Naive thymus-derived CD8-positive, alpha-beta T cell (primary cell): ENCODE measurements around the gene ZFYVE19. TPM values are rescaled to one million over a fixed set of nuclear protein-coding genes. Genes with fewer than 3 reads are reported as not detected.
A peak's percentile ranks its signal among the peaks of the same experiment; 100 is the strongest.

Experiments
- ATAC-seq, 2 donors: fragments of 150-1000 bp; cut with Tn5 transposase in 1 of 2; sonication (Bioruptor Pico), chemical (Tn5 transposase) in 1 of 2; 1 replicate in 1 of 2; 2 replicates in 1 of 2; pipeline ENCODE4 v1.10.0; 2021; ENCODE audit warnings: mild to moderate bottlenecking in 2 of 2, moderate library complexity in 2 of 2
- POLR2A ChIA-PET: fragments of 350-600 bp; sonication (Branson Sonifier 250); formaldehyde crosslinking; loops from one replicate; lab custom pipeline; 2021; ENCODE audit warnings: antibody characterized with exemption; lab: Charles Lee
- DNase-seq, 10 donors: peaks; one replicate each; pipeline versions ENCODE4 v3.0.0 to v3.0.0-alpha.2; 2020 to 2022
- H3K27ac Mint-ChIP-seq, 10 donors: one replicate each; pipeline ENCODE4 v1.8.0; 2020 to 2022; ENCODE audit warnings: mild to moderate bottlenecking in 10 of 10, mixed read lengths in 10 of 10, moderate library complexity in 4 of 10, inconsistent platforms in 1 of 10
- H3K27me3 Mint-ChIP-seq, 5 donors: one replicate each; pipeline ENCODE4 v1.8.0; 2021 to 2022; ENCODE audit warnings: mixed read lengths in 5 of 5
- H3K36me3 Mint-ChIP-seq, 3 donors: one replicate each; pipeline ENCODE4 v1.8.0; 2020 to 2022; ENCODE audit warnings: mixed read lengths in 3 of 3, mild to moderate bottlenecking in 2 of 3, inconsistent platforms in 1 of 3
- H3K4me1 Mint-ChIP-seq, 4 donors: one replicate each; pipeline ENCODE4 v1.8.0; 2021 to 2022; ENCODE audit warnings: mixed read lengths in 4 of 4
- H3K4me3 Mint-ChIP-seq, 10 donors: one replicate each; pipeline ENCODE4 v1.8.0; 2020 to 2022; ENCODE audit warnings: mild to moderate bottlenecking in 10 of 10, mixed read lengths in 10 of 10, moderate library complexity in 6 of 10, inconsistent platforms in 1 of 10
- H3K9me3 Mint-ChIP-seq, 9 donors: one replicate each; pipeline ENCODE4 v1.8.0; 2020 to 2022; ENCODE audit warnings: mixed read lengths in 9 of 9, mild to moderate bottlenecking in 3 of 9, inconsistent platforms in 1 of 9, moderate library complexity in 1 of 9
- polyA plus RNA-seq, 3 donors: library from polyadenylated mRNA; unstranded; fragments of 300-500 nt; fragmentation: Illumina TruSeq; gene quantifications; one replicate each; pipeline ENCODE4 v1.2.3, GENCODE V29; 2021
- total RNA-seq, 8 experiments: library from RNA in 2 of 8; stranded (reverse) in 2 of 8; gene quantifications; one replicate each; pipeline ENCODE4 v1.2.3 and lab custom pipeline; 2021 to 2026

The ZFYVE19 gene
- total and polyA plus RNA-seq, 5 experiments from 2014 or later, result 13.2 to 33.8 (median 15.5) TPM

GRCh38 chr15:40782609-40783227 lies 24.2 kb upstream of the ZFYVE19 start:
- POLR2A ChIA-PET, result interaction anchor here (1.2 to 2.1 kb wide), 3 partner anchors 13 to 89 kb away, joined by 3 to 12 read pairs (median 4); partner anchors contain the start of genes C15orf62 and RAD51
- H3K27ac Mint-ChIP-seq, result peak overlapping the region in 5 of 10 donors; percentile 18 to 71 (median 38)
- DNase-seq, result peak; percentile 63 to 89 (median 77)
- H3K36me3 Mint-ChIP-seq, result peaks cover 0 to 18% (median 6%) of the 10 kb centered on the region in 3 donors
- no peak overlapping the region for H3K4me3 Mint-ChIP-seq
- no peaks in the 10 kb centered on the region for H3K27me3 Mint-ChIP-seq
- peaks cover 13 to 21% (median 17%) of the 10 kb centered on the region in 4 donors for H3K4me1 Mint-ChIP-seq
- H3K9me3 Mint-ChIP-seq, result no peaks in the 10 kb centered on the region
- ATAC-seq, result peak; percentile 93 to 98

GRCh38 chr15:40785164-40785563 lies 21.7 kb upstream of the ZFYVE19 start:
- H3K4me1 Mint-ChIP-seq, result peaks cover 18 to 30% (median 29%) of the 10 kb centered on the region in 4 donors
- no peak overlapping the region for H3K27ac Mint-ChIP-seq
- no peaks in the 10 kb centered on the region for H3K9me3 Mint-ChIP-seq
- DNase-seq (no peak), ATAC-seq (no peak)
- H3K27me3 Mint-ChIP-seq, result no peaks in the 10 kb centered on the region
- no peak overlapping the region for H3K4me3 Mint-ChIP-seq
- H3K36me3 Mint-ChIP-seq, result peaks cover 0 to 11% (median 0%) of the 10 kb centered on the region in 3 donors
- POLR2A ChIA-PET, result interaction anchor here (2.1 kb wide), 1 partner anchor 91 kb away, joined by 6 read pairs; the partner anchor contains the start of gene RAD51

- peaks cover 17 to 30% (median 29%) of the 10 kb centered on the region in 4 donors for H3K4me1 Mint-ChIP-seq
- H3K27ac Mint-ChIP-seq, result peak overlapping the region in 1 of 10 donors; percentile 29
- H3K9me3 Mint-ChIP-seq, result no peaks in the 10 kb centered on the region
- H3K4me3 Mint-ChIP-seq, result no peak overlapping the region
- ATAC-seq (no peak), DNase-seq (no peak)
- POLR2A ChIA-PET, result interaction anchor here (2.1 kb wide), 1 partner anchor 92 kb away, joined by 6 read pairs; the partner anchor contains the start of gene RAD51
- H3K36me3 Mint-ChIP-seq, result peaks cover 0 to 7% (median 0%) of the 10 kb centered on the region in 3 donors
- no peaks in the 10 kb centered on the region for H3K27me3 Mint-ChIP-seq
Observed at GRCh38 chr15:40785814-40786213, 21.1 kb upstream of the ZFYVE19 start.

GRCh38 chr15:40787344-40787841 lies 19.5 kb upstream of the ZFYVE19 start:
- peak overlapping the region in 9 of 10 donors; percentile 2 to 70 (median 45) for H3K4me3 Mint-ChIP-seq
- H3K4me1 Mint-ChIP-seq, result peaks cover 16 to 31% (median 27%) of the 10 kb centered on the region in 4 donors
- DNase-seq (peak in 6 of 10 donors; percentile 19 to 49 (median 44)), ATAC-seq (peak; percentile 69 to 72)
- no peaks in the 10 kb centered on the region for H3K27me3 Mint-ChIP-seq
- no peaks in the 10 kb centered on the region for H3K9me3 Mint-ChIP-seq
- POLR2A ChIA-PET, result interaction anchor here (1.1 kb wide), 1 partner anchor 93 kb away, joined by 6 read pairs; the partner anchor contains the start of gene RAD51
- H3K36me3 Mint-ChIP-seq, result peaks cover 0 to 20% (median 4%) of the 10 kb centered on the region in 3 donors
- peak overlapping the region in 4 of 10 donors; percentile 34 to 70 (median 64) for H3K27ac Mint-ChIP-seq

GRCh38 chr15:40787991-40788390 lies 18.9 kb upstream of the ZFYVE19 start:
- H3K4me1 Mint-ChIP-seq, result peaks cover 13 to 28% (median 25%) of the 10 kb centered on the region in 4 donors
- DNase-seq (no peak), ATAC-seq (no peak)
- H3K27me3 Mint-ChIP-seq, result no peaks in the 10 kb centered on the region
- peak overlapping the region in 3 of 10 donors; percentile 22 to 41 (median 37) for H3K4me3 Mint-ChIP-seq
- peaks cover 0 to 25% (median 4%) of the 10 kb centered on the region in 3 donors for H3K36me3 Mint-ChIP-seq
- peak overlapping the region in 1 of 10 donors; percentile 34 for H3K27ac Mint-ChIP-seq
- POLR2A ChIA-PET, result interaction anchor here (0.5 to 1.1 kb wide), 3 partner anchors 23 to 110 kb away, joined by 3 to 6 read pairs (median 3); partner anchors contain the start of gene RAD51
- H3K9me3 Mint-ChIP-seq, result no peaks in the 10 kb centered on the region

- POLR2A ChIA-PET, result interaction anchor here (0.7 to 1.1 kb wide), 2 partner anchors 82 to 94 kb away, joined by 3 to 4 read pairs; partner anchors contain the start of gene RAD51
- H3K4me3 Mint-ChIP-seq, result peak overlapping the region in 2 of 10 donors; percentile 19 to 22
- peaks cover 14 to 31% (median 27%) of the 10 kb centered on the region in 4 donors for H3K4me1 Mint-ChIP-seq
- ATAC-seq, result no peak
- no peaks in the 10 kb centered on the region for H3K9me3 Mint-ChIP-seq
- H3K27ac Mint-ChIP-seq, result peak overlapping the region in 3 of 10 donors; percentile 25 to 51 (median 32)
- no peak for DNase-seq
- peaks cover 0 to 31% (median 4%) of the 10 kb centered on the region in 3 donors for H3K36me3 Mint-ChIP-seq
- H3K27me3 Mint-ChIP-seq, result no peaks in the 10 kb centered on the region
Observed at GRCh38 chr15:40789119-40789518, 17.8 kb upstream of the ZFYVE19 start.

- no peaks in the 10 kb centered on the region for H3K9me3 Mint-ChIP-seq
Observed at GRCh38 chr15:40789999-40790398, 16.9 kb upstream of the ZFYVE19 start.

GRCh38 chr15:40790718-40791117 lies 16.2 kb upstream of the ZFYVE19 start:
- DNase-seq (no peak), ATAC-seq (no peak)
- POLR2A ChIA-PET, result no interaction called here
- H3K27me3 Mint-ChIP-seq, result no peaks in the 10 kb centered on the region
- H3K9me3 Mint-ChIP-seq, result no peaks in the 10 kb centered on the region
- no peak overlapping the region for H3K27ac Mint-ChIP-seq
- peaks cover 14 to 34% (median 27%) of the 10 kb centered on the region in 4 donors for H3K4me1 Mint-ChIP-seq
- peaks cover 0 to 32% (median 5%) of the 10 kb centered on the region in 3 donors for H3K36me3 Mint-ChIP-seq
- no peak overlapping the region for H3K4me3 Mint-ChIP-seq

More at GRCh38 chr15:40789999-40790398, 16.9 kb upstream of the ZFYVE19 start:
- no peaks in the 10 kb centered on the region for H3K27me3 Mint-ChIP-seq
- H3K36me3 Mint-ChIP-seq, result peaks cover 0 to 28% (median 5%) of the 10 kb centered on the region in 3 donors
- H3K27ac Mint-ChIP-seq, result no peak overlapping the region
- no peak for ATAC-seq
- H3K4me3 Mint-ChIP-seq, result no peak overlapping the region
- peaks cover 14 to 31% (median 27%) of the 10 kb centered on the region in 4 donors for H3K4me1 Mint-ChIP-seq
- no peak for DNase-seq
- POLR2A ChIA-PET, result interaction anchor here (0.6 kb wide), 1 partner anchor 225 kb away, joined by 4 read pairs; no protein-coding TSS in a partner anchor

GRCh38 chr15:40792394-40792793 lies 14.5 kb upstream of the ZFYVE19 start:
- DNase-seq (no peak), ATAC-seq (no peak)
- Mint-ChIP-seq H3K4me3 (no peak overlapping the region), H3K9me3 (no peaks in the 10 kb centered on the region), H3K4me1 (peaks cover 13 to 34% (median 25%) of the 10 kb centered on the region in 4 donors), H3K27me3 (no peaks in the 10 kb centered on the region), H3K27ac (no peak overlapping the region), H3K36me3 (peaks cover 0 to 38% (median 5%) of the 10 kb centered on the region in 3 donors)
- POLR2A ChIA-PET, result interaction anchor here (1.3 kb wide), 1 partner anchor 22 kb away, joined by 3 read pairs; the partner anchor contains the start of gene C15orf62

GRCh38 chr15:40793216-40793989 lies 13.5 kb upstream of the ZFYVE19 start:
- DNase-seq, result no peak
- H3K36me3 Mint-ChIP-seq, result peaks cover 0 to 45% (median 9%) of the 10 kb centered on the region in 3 donors
- H3K27me3 Mint-ChIP-seq, result no peaks in the 10 kb centered on the region
- no peak for ATAC-seq
- no peaks in the 10 kb centered on the region for H3K9me3 Mint-ChIP-seq
- H3K4me3 Mint-ChIP-seq, result no peak overlapping the region
- peak overlapping the region in 1 of 10 donors; percentile 52 for H3K27ac Mint-ChIP-seq
- POLR2A ChIA-PET, result no interaction called here
- peaks cover 16 to 33% (median 19%) of the 10 kb centered on the region in 4 donors for H3K4me1 Mint-ChIP-seq

- POLR2A ChIA-PET, result no interaction called here
Observed at GRCh38 chr15:40796041-40796440, 10.8 kb upstream of the ZFYVE19 start.

GRCh38 chr15:40796512-40796911 lies 10.4 kb upstream of the ZFYVE19 start:
- peaks cover 17 to 39% (median 27%) of the 10 kb centered on the region in 4 donors for H3K4me1 Mint-ChIP-seq
- peaks cover 0 to 62% (median 9%) of the 10 kb centered on the region in 3 donors for H3K36me3 Mint-ChIP-seq
- no peak overlapping the region for H3K4me3 Mint-ChIP-seq
- ATAC-seq, result no peak
- POLR2A ChIA-PET, result no interaction called here
- H3K9me3 Mint-ChIP-seq, result no peaks in the 10 kb centered on the region
- no peak for DNase-seq
- H3K27ac Mint-ChIP-seq, result peak overlapping the region in 1 of 10 donors; percentile 12
- no peaks in the 10 kb centered on the region for H3K27me3 Mint-ChIP-seq

More at GRCh38 chr15:40796041-40796440, 10.8 kb upstream of the ZFYVE19 start:
- no peaks in the 10 kb centered on the region for H3K27me3 Mint-ChIP-seq
- H3K9me3 Mint-ChIP-seq, result no peaks in the 10 kb centered on the region
- peaks cover 0 to 62% (median 9%) of the 10 kb centered on the region in 3 donors for H3K36me3 Mint-ChIP-seq
- peaks cover 15 to 35% (median 25%) of the 10 kb centered on the region in 4 donors for H3K4me1 Mint-ChIP-seq
- ATAC-seq (no peak), DNase-seq (no peak)
- H3K27ac Mint-ChIP-seq, result peak overlapping the region in 1 of 10 donors; percentile 35
- no peak overlapping the region for H3K4me3 Mint-ChIP-seq
